Tibial artery (tissue), 4 donors: ENCODE measurements around the gene APOL1.

Source experiments
- DNase-seq, 2 donors: peaks; one replicate each; pipeline ENCODE4 v3.0.0-alpha.2; 2019
- H3K27ac ChIP-seq, 2 donors: fragments of 200-600 bp; sonication (generic) in 1 of 2; 1 replicate in 1 of 2; 2 replicates in 1 of 2; pipeline ENCODE4 v1.5.1; 2018 to 2019; ENCODE audit warnings: mild to moderate bottlenecking in 1 of 2
- H3K27me3 ChIP-seq, 2 donors: fragments of 200-600 bp; sonication (generic) in 1 of 2; one replicate each; pipeline versions ENCODE4 v1.5.1 to v1.6.0; 2016 to 2019
- H3K36me3 ChIP-seq, 3 donors: fragments of 200-600 bp; sonication (generic) in 2 of 3; one replicate each; pipeline ENCODE4 v1.5.1; 2016 to 2019; ENCODE audit warnings: mild to moderate bottlenecking in 2 of 3
- H3K4me1 ChIP-seq, 4 donors: fragments of 200-600 bp; sonication (generic) in 2 of 4; 1 replicate in 3 of 4; 2 replicates in 1 of 4; pipeline ENCODE4 v1.5.1; 2016 to 2019
- H3K4me3 ChIP-seq, 2 donors: fragments of 200-600 bp; sonication (generic) in 1 of 2; 1 replicate in 1 of 2; 2 replicates in 1 of 2; pipeline ENCODE4 v1.5.1; 2018 to 2019; ENCODE audit warnings: mild to moderate bottlenecking in 2 of 2
- H3K9me3 ChIP-seq, 3 donors: fragments of 200-600 bp; sonication (generic) in 1 of 3; one replicate each; pipeline ENCODE4 v1.5.1; 2016 to 2019
- intact Hi-C: fragments of 100-400 bp; cut with DNase I; formaldehyde crosslinking; loops from one replicate; pipeline ENCODE4 v1.15.0; 2023; ENCODE audit warnings: low total_unique reads
- TF ChIP-seq, protein P1 (sequence below), 2 experiments: fragments of 200-600 bp in 1 of 2; fragments of 450-650 bp in 1 of 2; IDR thresholded peaks; one replicate each; pipeline ENCODE4 v1.5.1; 2017 to 2019; ENCODE audit warnings: antibody characterized with exemption in 2 of 2, mild to moderate bottlenecking in 1 of 2, moderate library complexity in 1 of 2

APOL1 gene

DNA sequence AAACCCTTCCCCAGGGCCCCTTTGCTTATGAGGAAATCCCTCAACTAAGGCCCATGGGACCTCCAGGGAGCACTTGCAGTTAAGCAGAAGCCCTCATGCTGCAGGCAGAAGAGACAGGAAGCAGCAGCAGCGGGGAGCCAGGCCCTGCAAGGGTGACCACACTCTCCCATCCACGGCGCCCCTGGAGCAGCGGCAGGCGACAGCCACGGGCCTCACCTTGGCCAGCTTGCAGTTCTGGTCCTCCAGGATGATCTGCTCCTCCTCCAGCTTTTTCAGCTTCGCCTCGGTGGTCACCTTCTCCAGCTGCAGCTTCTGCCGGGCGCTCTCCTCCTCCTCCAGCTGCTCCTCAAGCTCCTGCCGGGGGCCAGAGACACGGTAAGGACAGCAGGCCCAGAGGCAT is 47.0 kb downstream of the APOL1 start:
- intact Hi-C loops: loop anchor here (5.0 kb wide), 1 partner anchor 172 kb away; no protein-coding TSS in a partner anchor
- H3K9me3 ChIP-seq: no peaks in the 10 kb centered on the region
- TF ChIP-seq, protein P1, sequence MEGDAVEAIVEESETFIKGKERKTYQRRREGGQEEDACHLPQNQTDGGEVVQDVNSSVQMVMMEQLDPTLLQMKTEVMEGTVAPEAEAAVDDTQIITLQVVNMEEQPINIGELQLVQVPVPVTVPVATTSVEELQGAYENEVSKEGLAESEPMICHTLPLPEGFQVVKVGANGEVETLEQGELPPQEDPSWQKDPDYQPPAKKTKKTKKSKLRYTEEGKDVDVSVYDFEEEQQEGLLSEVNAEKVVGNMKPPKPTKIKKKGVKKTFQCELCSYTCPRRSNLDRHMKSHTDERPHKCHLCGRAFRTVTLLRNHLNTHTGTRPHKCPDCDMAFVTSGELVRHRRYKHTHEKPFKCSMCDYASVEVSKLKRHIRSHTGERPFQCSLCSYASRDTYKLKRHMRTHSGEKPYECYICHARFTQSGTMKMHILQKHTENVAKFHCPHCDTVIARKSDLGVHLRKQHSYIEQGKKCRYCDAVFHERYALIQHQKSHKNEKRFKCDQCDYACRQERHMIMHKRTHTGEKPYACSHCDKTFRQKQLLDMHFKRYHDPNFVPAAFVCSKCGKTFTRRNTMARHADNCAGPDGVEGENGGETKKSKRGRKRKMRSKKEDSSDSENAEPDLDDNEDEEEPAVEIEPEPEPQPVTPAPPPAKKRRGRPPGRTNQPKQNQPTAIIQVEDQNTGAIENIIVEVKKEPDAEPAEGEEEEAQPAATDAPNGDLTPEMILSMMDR (IDR thresholded peaks at IDR 0.05): no peak
- H3K4me1 ChIP-seq: peaks cover 0 to 7% (median 0%) of the 10 kb centered on the region in 4 donors
- no peaks in the 10 kb centered on the region for H3K27me3 ChIP-seq
- H3K27ac ChIP-seq: peak overlapping the region; percentile 12 to 45
- H3K36me3 ChIP-seq: peaks cover 100% of the 10 kb centered on the region in 3 donors
- no peak overlapping the region for H3K4me3 ChIP-seq
- DNase-seq: no peak

DNA sequence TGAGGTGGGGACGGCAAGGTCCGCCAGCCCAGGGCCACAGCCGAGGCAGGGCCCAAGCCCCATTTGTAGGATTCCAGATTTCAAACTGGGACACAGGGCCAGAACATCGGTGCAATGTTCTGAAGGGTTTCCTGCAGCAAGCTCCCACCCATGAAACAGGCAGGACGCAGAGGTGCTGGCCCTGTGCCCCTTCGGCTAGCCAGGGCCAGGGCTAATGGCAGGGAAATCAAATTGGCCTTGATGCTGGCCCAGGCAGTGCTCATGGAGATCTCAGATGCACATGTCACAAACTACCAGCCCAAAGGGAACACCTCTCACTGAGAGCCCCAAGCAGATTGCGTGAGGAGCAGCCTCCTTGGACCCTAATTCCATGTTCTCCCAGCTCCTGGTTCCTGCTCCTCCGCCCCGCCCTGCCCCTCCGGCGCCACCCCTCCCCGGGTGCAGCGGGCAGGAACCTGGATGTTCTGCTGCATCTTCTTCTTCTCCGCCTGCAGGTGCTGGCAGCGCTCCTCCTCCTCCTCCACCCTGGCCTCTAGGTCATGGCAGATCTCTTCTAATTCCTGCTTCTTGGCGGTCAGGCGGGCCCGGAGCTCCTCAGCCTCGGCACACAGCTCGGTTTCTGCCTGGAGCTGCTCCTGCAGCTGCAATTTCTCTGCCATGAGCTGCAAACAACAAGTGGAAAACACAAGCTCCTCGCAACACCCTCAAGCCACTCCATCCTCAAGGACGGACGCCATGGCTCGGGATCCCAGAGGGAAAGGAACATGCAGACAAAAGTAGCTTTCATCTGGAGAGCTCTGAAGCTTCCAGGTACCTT is 47.7 kb downstream of the APOL1 start:
- Histone ChIP-seq H3K27ac (peak overlapping the region; percentile 12 to 45), H3K36me3 (peaks cover 100% of the 10 kb centered on the region in 3 donors), H3K4me3 (no peak overlapping the region), H3K4me1 (peaks cover 0 to 7% (median 0%) of the 10 kb centered on the region in 4 donors), H3K9me3 (no peaks in the 10 kb centered on the region), H3K27me3 (no peaks in the 10 kb centered on the region)
- intact Hi-C loops: loop anchor here (5.0 kb wide), 1 partner anchor 172 kb away; no protein-coding TSS in a partner anchor
- DNase-seq: no peak
- TF ChIP-seq, protein P1 (IDR thresholded peaks at IDR 0.05): no peak

DNA sequence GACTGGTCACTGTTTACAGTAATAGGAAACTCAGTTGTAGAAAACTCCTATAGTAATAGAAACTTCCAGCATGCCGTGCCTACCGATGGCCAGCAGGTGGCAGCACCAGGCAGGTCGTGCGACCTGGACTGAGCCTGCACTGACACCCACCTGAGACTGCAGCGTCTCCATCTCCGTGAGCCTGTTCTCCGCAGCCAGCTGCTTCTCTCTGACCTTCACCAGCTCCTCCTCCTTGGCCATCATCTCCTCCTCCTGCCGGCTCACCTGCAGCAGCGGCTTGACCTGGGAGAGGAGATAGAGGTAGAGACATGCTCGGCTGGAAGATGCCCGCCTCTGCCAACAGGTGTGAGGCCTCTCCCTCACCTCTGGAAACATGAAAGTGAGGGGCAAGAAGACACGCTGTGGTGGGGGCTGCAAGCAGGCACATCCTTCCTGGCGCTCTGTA is 48.5 kb downstream of the APOL1 start:
- Histone ChIP-seq H3K4me3 (no peak overlapping the region), H3K4me1 (peaks cover 0 to 7% (median 0%) of the 10 kb centered on the region in 4 donors), H3K27ac (peak overlapping the region in 1 of 2 donors; percentile 45), H3K36me3 (peaks cover 100% of the 10 kb centered on the region in 3 donors), H3K27me3 (no peaks in the 10 kb centered on the region), H3K9me3 (no peaks in the 10 kb centered on the region)
- TF ChIP-seq, protein P1 (IDR thresholded peaks at IDR 0.05): peak; percentile 94 to 96
- peak; percentile 58 to 83 for DNase-seq
- intact Hi-C loops: loop anchor here (5.0 kb wide), 1 partner anchor 171 kb away; no protein-coding TSS in a partner anchor

- H3K27ac ChIP-seq: peak overlapping the region; percentile 8 to 45
- TF ChIP-seq, protein P1 (IDR thresholded peaks at IDR 0.05): no peak
- no peaks in the 10 kb centered on the region for H3K27me3 ChIP-seq
- intact Hi-C loops: loop anchor here (5.0 kb wide), 1 partner anchor 170 kb away; no protein-coding TSS in a partner anchor
- H3K4me3 ChIP-seq: no peak overlapping the region
- no peaks in the 10 kb centered on the region for H3K9me3 ChIP-seq
- H3K4me1 ChIP-seq: peaks cover 0 to 7% (median 0%) of the 10 kb centered on the region in 4 donors
- no peak for DNase-seq
- H3K36me3 ChIP-seq: peaks cover 100% of the 10 kb centered on the region in 3 donors
Measured at GRCh38 chr22:36301851-36302250, 48.9 kb downstream of the APOL1 start.

GRCh38 chr22:36302439-36303114 is 49.6 kb downstream of the APOL1 start:
- intact Hi-C loops: loop anchor here (5.0 kb wide), 1 partner anchor 170 kb away; no protein-coding TSS in a partner anchor
- peak overlapping the region; percentile 8 to 45 for H3K27ac ChIP-seq
- peaks cover 100% of the 10 kb centered on the region in 3 donors for H3K36me3 ChIP-seq
- no peak for DNase-seq
- no peaks in the 10 kb centered on the region for H3K27me3 ChIP-seq
- H3K4me3 ChIP-seq: no peak overlapping the region
- no peaks in the 10 kb centered on the region for H3K9me3 ChIP-seq
- peaks cover 0 to 7% (median 0%) of the 10 kb centered on the region in 4 donors for H3K4me1 ChIP-seq
- TF ChIP-seq, protein P1 (IDR thresholded peaks at IDR 0.05): no peak
